HepG2 (cell line): ENCODE data around the gene HERC5. TPM values are rescaled to one million over a fixed set of nuclear protein-coding genes. Genes with fewer than 3 reads are reported as not detected.

ENCODE experiments used
- AGO2 ChIP-seq: fragments of 200-400 bp; formaldehyde crosslinking; optimal IDR thresholded peaks from 2 replicates; pipeline ENCODE3; 2017; ENCODE audit warnings: mild to moderate bottlenecking, low read depth, low read length, moderate library complexity
- ISL2 ChIP-seq: sonication (generic); formaldehyde crosslinking; IDR thresholded peaks from 2 replicates; pipeline ENCODE4 v1.5.0; 2020; ENCODE audit warnings: missing genetic modification reagents
- KLF15 ChIP-seq: sonication (generic); formaldehyde crosslinking; IDR thresholded peaks from 2 replicates; pipeline ENCODE4 v1.8.1; 2023; ENCODE audit warnings: borderline replicate concordance, mild to moderate bottlenecking, inconsistent platforms, missing genetic modification reagents, mixed read lengths
- MEIS2 ChIP-seq: sonication (generic); formaldehyde crosslinking; IDR thresholded peaks from 2 replicates; pipeline ENCODE4 v1.9.0; 2021; ENCODE audit warnings: mild to moderate bottlenecking, missing genetic modification reagents
- NFAT5 ChIP-seq: sonication (generic); formaldehyde crosslinking; IDR thresholded peaks from 2 replicates; pipeline ENCODE4 v1.4.0; 2020; ENCODE audit warnings: missing genetic modification reagents
- NFKB2 ChIP-seq: sonication (generic); formaldehyde crosslinking; IDR thresholded peaks from 2 replicates; pipeline ENCODE4 v1.4.0; 2020; ENCODE audit warnings: missing genetic modification reagents, borderline replicate concordance
- PRDM4 ChIP-seq: sonication (generic); formaldehyde crosslinking; IDR thresholded peaks from 2 replicates; pipeline ENCODE4 v1.9.0; 2021; ENCODE audit warnings: missing genetic modification reagents, borderline replicate concordance
- PTBP1 ChIP-seq: fragments of 200-400 bp; formaldehyde crosslinking; IDR thresholded peaks from 2 replicates; pipeline ENCODE4 v1.6.1; 2018; ENCODE audit warnings: low read length, low read depth; ENCODE audit not compliant: poor library complexity, severe bottlenecking
- SRSF4 ChIP-seq: fragments of 200-400 bp; formaldehyde crosslinking; IDR thresholded peaks from one replicate; pipeline ENCODE4 v1.6.1; 2018; ENCODE audit warnings: mild to moderate bottlenecking, low read depth, low read length, moderate library complexity; ENCODE audit not compliant: poor library complexity, severe bottlenecking
- TBX3 ChIP-seq: fragments of 450-650 bp; IDR thresholded peaks from 2 replicates; pipeline ENCODE4 v1.6.1; 2017; ENCODE audit warnings: antibody characterized with exemption, mild to moderate bottlenecking, inconsistent platforms, borderline replicate concordance
- ZBTB20 ChIP-seq: sonication (generic); formaldehyde crosslinking; IDR thresholded peaks from 2 replicates; pipeline ENCODE4 v1.8.1; 2023; ENCODE audit warnings: missing genetic modification reagents, low read depth, mild to moderate bottlenecking, borderline replicate concordance
- ZFAT ChIP-seq: sonication (generic); formaldehyde crosslinking; conservative IDR thresholded peaks from 2 replicates; pipeline ENCODE4 v1.8.1; 2023; ENCODE audit warnings: missing genetic modification reagents, inconsistent platforms
- ZFP36L2 ChIP-seq: sonication (generic); formaldehyde crosslinking; IDR thresholded peaks from 2 replicates; pipeline ENCODE4 v1.4.0; 2020; ENCODE audit warnings: missing genetic modification reagents
- ZNF180 ChIP-seq: sonication (generic); formaldehyde crosslinking; IDR thresholded peaks from 2 replicates; pipeline ENCODE4 v1.4.0; 2020; ENCODE audit warnings: low read depth, missing genetic modification reagents, borderline replicate concordance
- ZNF20 ChIP-seq: sonication (generic); formaldehyde crosslinking; IDR thresholded peaks from 2 replicates; pipeline ENCODE4 v1.4.0; 2020; ENCODE audit warnings: mild to moderate bottlenecking, moderate library complexity, missing genetic modification reagents
- ZNF33B ChIP-seq: sonication (generic); formaldehyde crosslinking; IDR thresholded peaks from 2 replicates; pipeline ENCODE4 v1.5.1; 2020; ENCODE audit warnings: mild to moderate bottlenecking, missing genetic modification reagents
- ZNF441 ChIP-seq: sonication (generic); formaldehyde crosslinking; IDR thresholded peaks from 2 replicates; pipeline ENCODE4 v1.7.0; 2021; ENCODE audit warnings: missing genetic modification reagents, borderline replicate concordance
- ZNF878 ChIP-seq: sonication (generic); formaldehyde crosslinking; IDR thresholded peaks from 2 replicates; pipeline ENCODE4 v1.8.1; 2023; ENCODE audit warnings: mild to moderate bottlenecking, missing genetic modification reagents, moderate library complexity
- ZSCAN9 ChIP-seq: IDR thresholded peaks from 2 replicates; pipeline ENCODE4 v1.6.1; 2016; ENCODE audit warnings: borderline replicate concordance
- polyA plus RNA-seq, 8 experiments: library from polyadenylated mRNA; depleted of rRNA in 3 of 8; stranded (reverse) in 7 of 8; unstranded in 1 of 8; fragments of >200 nt; fragmentation: Illumina TruSeq in 4 of 8; extraction: Trizol in 4 of 8; gene quantifications; 2 replicates each; pipeline versions ENCODE4 v1.2.1 to v1.2.3, GENCODE V29; 2011 to 2016; ENCODE audit warnings: low read depth in 4 of 8, missing spikeins in 1 of 8, mixed read lengths in 1 of 8; ENCODE audit not compliant: insufficient read depth in 1 of 8
- total RNA-seq, 5 experiments: library from RNA; depleted of rRNA; stranded (reverse); fragments of >200 nt; fragmentation: Illumina TruSeq; extraction: Trizol; gene quantifications; 2 replicates each; pipeline ENCODE4 v1.2.3, GENCODE V29; 2016; ENCODE audit warnings: low read depth in 1 of 5
- TF ChIP-seq, protein P1 (sequence below): sonication (generic); formaldehyde crosslinking; IDR thresholded peaks from 2 replicates; pipeline ENCODE4 v1.4.0; 2020; ENCODE audit warnings: missing genetic modification reagents

HERC5 gene
- total and polyA plus RNA-seq, 2 of the 13 experiments (the other 11 are each of a cell fraction or from before 2014, with no cell fraction given): 0.13 to 0.33 TPM

GRCh38 chr4:88523325-88524129, 66.6 kb downstream of the HERC5 start, which contains the start of gene PYURF (continued):
- TF ChIP-seq PRDM4 (CRISPR knock-in tag): no peak
- TF ChIP-seq AGO2: peak; percentile 84
- TF ChIP-seq ZFAT (CRISPR knock-in tag): peak; percentile 64; the same call in 1 of the 2 replicates
- TF ChIP-seq NFKB2: peak; percentile 76; the same call in 1 of the 2 replicates
- TF ChIP-seq ZBTB20 (CRISPR knock-in tag): peak; percentile 84
- peak; percentile 48 for TF ChIP-seq MEIS2 (CRISPR knock-in tag)
- TF ChIP-seq KLF15 (CRISPR knock-in tag): peak; percentile 75
- TF ChIP-seq TBX3: peak; percentile 53; the same call in 1 of the 2 replicates
- peak; percentile 88; the same call in 1 of the 2 replicates for TF ChIP-seq ZFP36L2 (CRISPR knock-in tag)
- peak; percentile 57 for TF ChIP-seq ISL2
- no peak for TF ChIP-seq SRSF4
- peak; percentile 70; the same call in 1 of the 2 replicates for TF ChIP-seq ZNF878
- TF ChIP-seq, protein P1, sequence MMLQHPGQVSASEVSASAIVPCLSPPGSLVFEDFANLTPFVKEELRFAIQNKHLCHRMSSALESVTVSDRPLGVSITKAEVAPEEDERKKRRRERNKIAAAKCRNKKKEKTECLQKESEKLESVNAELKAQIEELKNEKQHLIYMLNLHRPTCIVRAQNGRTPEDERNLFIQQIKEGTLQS: peak; percentile 52; the same call in 1 of the 2 replicates
- TF ChIP-seq ZSCAN9 (CRISPR knock-in tag): peak; percentile 23; the same call in 1 of the 2 replicates
- TF ChIP-seq ZNF180: no peak
- TF ChIP-seq ZNF33B: peak; percentile 82; the same call in 1 of the 2 replicates
- TF ChIP-seq ZNF441 (CRISPR knock-in tag): peak; percentile 68; the same call in 1 of the 2 replicates
- TF ChIP-seq NFAT5: peak; percentile 81; the same call in 1 of the 2 replicates
- TF ChIP-seq ZNF20 (CRISPR knock-in tag): no peak
- TF ChIP-seq PTBP1: no peak
